HAP-1 (cell line): ENCODE measurements around the gene PTPN1.

ENCODE experiments used
- DNase-seq, 2 experiments: peaks; one replicate each; pipeline ENCODE4 v3.0.0-alpha.2; 2016 to 2020; ENCODE audit warnings: low spot score in 2 of 2
- H3K27me3 ChIP-seq: fragments of 250-450 bp; sonication (Bioruptor Pico); 2 replicates; pipeline ENCODE4 v1.5.1; 2020; ENCODE audit warnings: low read depth, mild to moderate bottlenecking, moderate library complexity
- H3K36me3 ChIP-seq: fragments of 250-450 bp; sonication (Bioruptor Pico); replicated peaks from 2 replicates; pipeline ENCODE4 v1.5.1; 2020; ENCODE audit warnings: mild to moderate bottlenecking
- H3K4me1 ChIP-seq: fragments of 250-450 bp; sonication (Bioruptor Pico); 2 replicates; pipeline ENCODE4 v1.5.1; 2020; ENCODE audit warnings: mild to moderate bottlenecking
- H3K4me3 ChIP-seq: fragments of 250-450 bp; sonication (Bioruptor Pico); 2 replicates; pipeline ENCODE4 v1.5.1; 2020; ENCODE audit warnings: mild to moderate bottlenecking, moderate library complexity
- H3K9me3 ChIP-seq: fragments of 250-450 bp; sonication (Bioruptor Pico); 2 replicates; pipeline ENCODE4 v1.5.1; 2020; ENCODE audit warnings: mild to moderate bottlenecking, moderate library complexity
- in situ Hi-C: fragments of 300-500 bp; cut with MboI; formaldehyde crosslinking; loops from 3 replicates; pipeline ENCODE4 v1.14.3; 2020; ENCODE audit warnings: low sequenced_read_pairs, inconsistent platforms, mixed read lengths

Gene PTPN1

DNA sequence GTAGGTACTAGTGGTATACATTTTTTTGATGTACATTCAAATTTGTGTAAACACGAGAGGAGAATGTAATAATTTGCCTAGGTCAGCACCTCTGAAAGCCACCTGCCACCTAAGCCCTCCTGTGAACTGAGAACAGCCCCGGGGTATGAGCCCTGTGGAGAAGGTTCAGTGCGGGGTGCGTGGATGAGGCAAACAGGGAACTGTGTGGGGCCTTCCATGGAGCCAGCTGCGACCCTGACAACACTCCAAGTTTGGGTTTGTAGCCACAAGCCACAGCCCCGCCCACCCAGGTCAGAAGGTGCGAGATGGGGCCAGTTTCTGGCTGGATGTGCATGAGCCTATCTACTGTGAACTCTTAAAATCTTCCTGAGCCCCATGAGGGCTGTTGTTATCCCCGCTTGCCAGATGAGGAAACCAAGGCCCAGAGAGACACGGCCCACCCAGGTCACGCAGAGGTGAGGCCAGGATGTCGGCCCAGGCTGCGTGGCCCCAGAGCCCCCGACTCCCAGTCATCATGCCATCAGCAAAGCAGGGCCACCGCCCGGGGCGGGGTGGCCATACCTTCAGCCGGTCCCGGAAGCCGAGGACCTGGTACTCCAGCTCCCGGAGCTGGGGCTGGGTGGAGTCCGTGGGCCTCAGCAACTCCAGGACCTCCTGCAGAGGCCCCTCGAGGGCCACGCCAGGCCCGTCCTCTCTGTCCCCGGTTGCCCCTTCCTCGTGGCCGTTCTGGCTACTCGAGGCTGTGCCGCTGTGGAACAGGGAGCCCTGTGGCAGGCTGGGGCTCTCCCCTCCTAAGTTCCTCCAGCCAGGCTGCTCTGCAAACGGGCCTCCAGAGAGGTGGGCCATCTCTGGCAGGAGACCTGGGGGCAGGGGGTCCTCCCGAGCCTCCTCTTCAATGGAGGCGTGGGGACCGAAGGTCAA lies 91.6 kb downstream of the PTPN1 start:
- H3K9me3 ChIP-seq = no peaks in the 10 kb centered on the region
- in situ Hi-C loops = no loop called here
- no peaks in the 10 kb centered on the region for H3K36me3 ChIP-seq
- no peaks in the 10 kb centered on the region for H3K27me3 ChIP-seq
- no peaks in the 10 kb centered on the region for H3K4me1 ChIP-seq
- no peak overlapping the region for H3K4me3 ChIP-seq
- DNase-seq = no peak

DNA sequence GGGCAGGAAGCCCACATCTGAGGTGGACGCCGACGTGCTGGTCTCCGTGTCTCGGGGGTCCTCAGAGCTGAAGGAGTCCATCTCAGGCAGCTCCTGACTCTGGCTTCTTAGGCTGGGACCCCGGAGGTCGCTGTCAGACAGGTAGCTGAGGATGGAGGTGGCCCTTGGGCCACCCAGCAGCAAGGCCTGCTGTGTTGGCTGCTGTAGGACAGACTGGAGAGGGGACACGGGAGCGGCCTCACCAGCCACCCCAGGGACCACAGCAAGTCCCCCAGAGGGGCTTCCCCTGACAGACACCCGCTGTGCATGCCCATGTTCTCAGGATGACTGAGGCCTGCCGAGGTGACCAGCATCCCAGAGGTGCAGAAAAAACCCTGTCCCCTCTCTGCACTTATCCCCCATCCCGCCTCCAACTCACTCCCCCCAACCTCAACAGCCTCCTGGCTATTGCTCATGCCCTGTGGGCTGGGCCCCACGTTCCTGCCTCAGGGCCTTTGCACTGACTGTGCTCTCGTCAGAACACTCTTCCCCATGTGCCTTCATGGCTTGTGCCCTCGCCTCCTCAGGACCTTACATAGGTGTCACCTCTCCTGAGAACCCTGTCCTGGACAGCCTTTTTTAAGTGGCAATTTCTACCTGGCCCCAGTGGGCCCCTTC lies 92.4 kb downstream of the PTPN1 start:
- no peak for DNase-seq
- Histone ChIP-seq H3K4me1 (no peaks in the 10 kb centered on the region), H3K9me3 (no peaks in the 10 kb centered on the region), H3K36me3 (no peaks in the 10 kb centered on the region), H3K27me3 (no peaks in the 10 kb centered on the region), H3K4me3 (no peak overlapping the region)
- in situ Hi-C loops = no loop called here

DNA sequence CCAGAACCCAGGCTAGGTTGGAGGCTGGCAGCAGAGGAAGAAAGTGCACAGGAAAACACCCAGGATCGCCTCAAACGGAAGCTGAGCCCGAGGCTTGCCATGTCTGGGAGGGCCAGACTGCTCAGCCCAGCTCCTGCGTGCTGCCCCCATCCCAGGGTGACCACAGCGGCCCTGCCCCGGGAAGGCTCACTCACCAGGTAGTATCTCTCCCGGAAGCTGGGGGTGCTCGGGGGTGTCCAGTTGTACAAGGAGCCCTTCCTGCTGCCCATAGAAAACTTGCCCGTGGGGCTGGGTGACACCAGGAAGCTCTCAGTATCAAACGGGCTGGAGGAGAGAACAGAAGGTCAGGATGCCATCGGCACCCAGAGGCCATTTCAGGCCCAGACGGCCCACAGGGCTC lies 94.3 kb downstream of the PTPN1 start:
- no peaks in the 10 kb centered on the region for H3K36me3 ChIP-seq
- no peak overlapping the region for H3K4me3 ChIP-seq
- in situ Hi-C loops = no loop called here
- H3K9me3 ChIP-seq = no peaks in the 10 kb centered on the region
- H3K4me1 ChIP-seq = no peaks in the 10 kb centered on the region
- DNase-seq = no peak
- H3K27me3 ChIP-seq = no peaks in the 10 kb centered on the region

DNA sequence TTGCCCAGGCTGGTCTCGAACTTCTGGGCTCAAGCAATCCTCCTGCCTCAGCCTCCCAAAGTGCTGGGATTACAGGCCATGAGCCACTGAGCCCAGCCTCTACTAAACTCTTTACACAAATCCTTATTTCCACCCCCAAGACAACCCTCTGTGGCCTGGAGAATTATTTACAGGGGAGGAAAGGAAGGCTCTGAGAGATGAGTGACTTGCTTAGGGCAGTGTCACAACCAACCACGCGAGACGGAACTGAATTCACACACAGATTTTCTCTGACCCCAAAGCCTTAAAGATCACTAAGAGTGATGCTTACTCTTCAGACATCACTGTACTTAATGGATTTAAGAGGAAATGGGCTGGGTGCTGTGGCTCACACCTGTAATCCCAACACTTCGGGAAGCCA lies 95.0 kb downstream of the PTPN1 start:
- in situ Hi-C loops = no loop called here
- DNase-seq = no peak
- H3K4me3 ChIP-seq = no peak overlapping the region
- H3K4me1 ChIP-seq = no peaks in the 10 kb centered on the region
- H3K9me3 ChIP-seq = no peaks in the 10 kb centered on the region
- no peaks in the 10 kb centered on the region for H3K27me3 ChIP-seq
- no peaks in the 10 kb centered on the region for H3K36me3 ChIP-seq

DNA sequence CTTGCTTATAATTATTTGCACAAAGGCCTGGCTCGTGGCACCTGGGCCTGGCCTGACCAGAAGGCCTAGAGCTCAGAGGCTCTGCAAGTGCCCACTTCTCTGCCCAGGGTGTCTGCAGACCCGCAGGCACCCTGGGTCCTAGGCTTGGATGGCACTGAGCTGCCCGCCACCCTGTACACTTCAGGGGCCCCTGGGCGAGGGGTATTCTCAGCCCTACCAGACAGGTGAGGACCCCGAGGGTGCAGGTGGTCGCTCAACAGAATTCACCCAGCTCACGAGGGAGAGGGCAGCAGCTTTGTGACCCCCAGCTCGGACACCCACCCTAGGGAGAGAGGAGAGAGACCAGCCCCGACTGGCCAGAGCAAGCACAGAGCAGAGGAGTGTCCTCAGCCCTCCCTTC lies 97.3 kb downstream of the PTPN1 start:
- Histone ChIP-seq H3K36me3 (no peaks in the 10 kb centered on the region), H3K27me3 (no peaks in the 10 kb centered on the region), H3K4me3 (no peak overlapping the region), H3K9me3 (no peaks in the 10 kb centered on the region), H3K4me1 (no peaks in the 10 kb centered on the region)
- in situ Hi-C loops = no loop called here
- no peak for DNase-seq

DNA sequence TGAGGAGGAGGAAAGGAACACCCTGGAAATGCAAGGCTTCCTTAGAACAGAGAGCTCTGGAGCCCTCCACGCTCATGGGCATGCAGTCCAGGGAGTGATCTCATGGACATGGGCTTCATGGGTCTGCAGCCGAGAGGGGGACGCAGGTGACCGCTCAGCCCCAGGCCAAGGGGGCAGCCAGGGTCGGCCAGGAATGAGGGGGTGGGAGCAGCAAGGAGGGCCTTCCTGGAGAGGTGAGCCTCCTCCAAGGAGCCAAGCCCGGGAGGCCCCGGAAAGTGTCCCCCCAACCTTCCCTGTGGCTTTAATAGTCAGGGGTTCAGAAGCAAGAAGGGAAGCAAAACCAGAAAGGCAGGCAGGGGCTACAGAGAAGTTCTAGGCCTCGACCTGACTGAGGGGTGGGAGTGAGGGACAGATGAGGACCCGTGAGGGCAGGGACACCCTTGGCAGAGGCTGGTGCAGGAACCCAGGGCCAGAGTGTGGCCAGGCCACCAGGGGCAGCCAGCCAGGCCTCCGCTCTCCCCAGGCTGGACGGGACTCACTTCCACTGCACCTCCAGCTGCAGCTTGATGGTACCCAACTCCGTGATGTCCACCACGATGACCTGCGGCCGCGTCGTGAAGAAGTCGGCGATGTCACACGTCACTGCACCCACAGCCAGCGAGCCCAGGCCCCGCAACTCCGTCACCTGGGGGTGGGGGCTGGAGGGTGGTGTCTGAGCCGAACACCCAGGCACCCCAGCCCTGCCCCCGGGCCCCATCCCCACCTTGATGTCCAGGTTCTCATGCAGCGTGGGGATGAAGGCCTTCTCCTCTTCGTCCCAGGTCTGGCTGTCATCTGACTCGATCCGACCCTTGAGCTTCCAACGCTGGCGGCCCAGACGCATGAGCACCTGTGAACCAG lies 97.9 kb downstream of the PTPN1 start:
- Histone ChIP-seq H3K27me3 (no peaks in the 10 kb centered on the region), H3K36me3 (no peaks in the 10 kb centered on the region), H3K4me3 (no peak overlapping the region), H3K4me1 (no peaks in the 10 kb centered on the region), H3K9me3 (no peaks in the 10 kb centered on the region)
- in situ Hi-C loops = no loop called here
- no peak for DNase-seq

DNA sequence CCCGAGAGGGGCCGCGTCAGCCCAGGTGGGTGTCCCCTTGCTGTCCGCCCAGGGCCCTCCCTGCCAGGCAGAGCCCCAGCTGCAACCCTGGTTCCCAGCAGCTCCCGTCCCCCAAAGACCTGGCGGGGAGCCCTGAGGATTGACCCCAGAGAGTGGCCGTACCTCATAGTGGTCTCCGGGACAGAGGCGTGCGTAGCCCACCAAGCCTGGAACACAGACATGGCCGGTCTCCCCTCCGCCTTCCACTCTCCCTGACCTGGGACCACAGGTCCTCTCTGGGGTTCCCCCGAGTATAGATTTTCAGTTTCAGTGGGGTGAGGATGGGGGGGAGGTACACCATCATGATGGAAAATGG lies 98.5 kb downstream of the PTPN1 start:
- no peak for DNase-seq
- Histone ChIP-seq H3K9me3 (no peaks in the 10 kb centered on the region), H3K36me3 (no peaks in the 10 kb centered on the region), H3K4me3 (no peak overlapping the region), H3K4me1 (no peaks in the 10 kb centered on the region), H3K27me3 (no peaks in the 10 kb centered on the region)
- in situ Hi-C loops = no loop called here

DNA sequence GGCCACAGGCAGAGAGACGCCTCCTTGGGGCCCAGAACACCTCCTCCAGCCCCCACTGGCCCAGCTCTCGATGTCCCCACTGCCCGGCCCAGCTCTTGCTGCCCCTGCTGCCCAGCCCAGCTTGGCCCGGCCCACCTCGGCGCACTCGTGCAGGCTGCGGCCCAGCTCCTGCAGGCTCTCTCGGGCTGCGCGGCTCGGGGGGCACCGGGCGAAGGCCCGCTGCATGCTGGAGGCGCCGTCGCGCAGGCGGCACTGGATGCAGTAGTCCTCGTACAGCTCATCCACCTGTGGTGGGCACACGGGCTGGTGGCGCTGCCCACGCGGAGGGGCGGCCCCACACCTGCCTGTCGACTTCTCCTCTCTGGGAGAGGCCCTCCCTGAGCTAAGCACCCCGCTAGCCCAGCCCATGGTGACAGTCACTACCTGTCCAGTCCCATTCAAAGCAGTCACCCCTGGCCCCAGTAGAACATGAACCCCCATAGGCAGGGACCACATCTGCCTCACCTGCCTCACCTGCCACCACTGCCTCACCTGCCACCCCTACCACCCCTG lies 99.3 kb downstream of the PTPN1 start:
- no peaks in the 10 kb centered on the region for H3K4me1 ChIP-seq
- H3K36me3 ChIP-seq = no peaks in the 10 kb centered on the region
- H3K4me3 ChIP-seq = no peak overlapping the region
- no peaks in the 10 kb centered on the region for H3K9me3 ChIP-seq
- DNase-seq = no peak
- H3K27me3 ChIP-seq = no peaks in the 10 kb centered on the region
- in situ Hi-C loops = no loop called here

DNA sequence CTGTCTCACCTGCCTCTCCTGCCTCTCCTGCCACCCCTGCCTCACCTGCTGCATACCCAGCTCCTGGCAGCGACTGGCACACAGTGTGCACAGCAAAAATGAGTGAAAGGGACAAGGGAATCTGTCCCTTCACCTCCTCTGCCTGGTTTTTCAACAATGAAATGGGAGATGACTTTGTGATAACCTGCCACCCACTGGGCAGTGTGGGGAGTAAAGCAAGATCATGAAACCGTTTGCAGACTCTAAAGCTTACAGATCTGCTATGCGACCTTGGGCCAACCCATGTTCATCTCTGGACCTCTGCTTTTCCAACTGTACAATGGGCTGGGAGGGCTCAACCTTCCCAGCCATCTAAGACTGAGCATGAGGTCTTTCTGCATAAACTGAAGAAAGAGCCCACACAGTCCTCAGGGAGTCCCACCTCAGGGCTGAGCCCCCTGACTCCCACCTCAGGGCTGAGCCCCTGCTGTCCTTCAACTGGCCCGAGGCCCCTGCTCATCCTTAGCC lies 100.1 kb downstream of the PTPN1 start:
- H3K4me3 ChIP-seq = no peak overlapping the region
- H3K27me3 ChIP-seq = no peaks in the 10 kb centered on the region
- DNase-seq = no peak
- in situ Hi-C loops = no loop called here
- no peaks in the 10 kb centered on the region for H3K9me3 ChIP-seq
- H3K36me3 ChIP-seq = no peaks in the 10 kb centered on the region
- no peaks in the 10 kb centered on the region for H3K4me1 ChIP-seq

DNA sequence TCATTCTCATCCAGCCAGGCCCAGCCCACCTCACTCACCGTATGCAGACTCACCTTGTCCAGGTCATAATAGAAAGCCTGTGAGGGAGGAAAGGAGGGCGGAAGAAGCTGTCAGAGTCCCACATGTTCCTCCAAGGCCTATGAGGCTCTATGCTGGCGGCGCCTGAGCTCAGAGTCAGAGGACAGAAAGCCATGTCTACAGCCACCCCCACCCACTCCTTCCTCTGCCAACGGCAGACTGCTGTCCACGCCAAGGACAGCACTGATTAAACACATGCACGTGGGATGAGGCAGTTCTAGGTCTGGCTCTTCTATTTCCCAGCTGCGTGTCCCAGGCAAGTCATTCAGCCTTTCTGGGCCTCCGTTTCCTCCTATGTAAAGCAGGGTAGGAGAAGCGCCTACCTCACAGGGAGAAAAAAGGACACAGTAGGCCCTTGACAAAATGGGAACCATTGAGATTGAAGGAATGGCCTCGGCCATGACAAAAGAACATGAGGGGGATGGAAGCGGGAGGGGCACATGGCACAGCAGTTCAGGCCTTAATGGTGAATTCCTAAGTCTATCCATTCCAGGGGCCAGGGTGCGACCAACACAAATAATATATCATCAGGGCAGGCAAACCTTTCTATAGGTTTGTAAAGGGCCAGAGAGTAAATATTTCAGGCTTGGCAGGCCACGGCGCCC lies 101.1 kb downstream of the PTPN1 start:
- H3K4me3 ChIP-seq = no peak overlapping the region
- H3K36me3 ChIP-seq = no peaks in the 10 kb centered on the region
- no peaks in the 10 kb centered on the region for H3K9me3 ChIP-seq
- in situ Hi-C loops = no loop called here
- no peaks in the 10 kb centered on the region for H3K27me3 ChIP-seq
- H3K4me1 ChIP-seq = no peaks in the 10 kb centered on the region
- no peak for DNase-seq

DNA sequence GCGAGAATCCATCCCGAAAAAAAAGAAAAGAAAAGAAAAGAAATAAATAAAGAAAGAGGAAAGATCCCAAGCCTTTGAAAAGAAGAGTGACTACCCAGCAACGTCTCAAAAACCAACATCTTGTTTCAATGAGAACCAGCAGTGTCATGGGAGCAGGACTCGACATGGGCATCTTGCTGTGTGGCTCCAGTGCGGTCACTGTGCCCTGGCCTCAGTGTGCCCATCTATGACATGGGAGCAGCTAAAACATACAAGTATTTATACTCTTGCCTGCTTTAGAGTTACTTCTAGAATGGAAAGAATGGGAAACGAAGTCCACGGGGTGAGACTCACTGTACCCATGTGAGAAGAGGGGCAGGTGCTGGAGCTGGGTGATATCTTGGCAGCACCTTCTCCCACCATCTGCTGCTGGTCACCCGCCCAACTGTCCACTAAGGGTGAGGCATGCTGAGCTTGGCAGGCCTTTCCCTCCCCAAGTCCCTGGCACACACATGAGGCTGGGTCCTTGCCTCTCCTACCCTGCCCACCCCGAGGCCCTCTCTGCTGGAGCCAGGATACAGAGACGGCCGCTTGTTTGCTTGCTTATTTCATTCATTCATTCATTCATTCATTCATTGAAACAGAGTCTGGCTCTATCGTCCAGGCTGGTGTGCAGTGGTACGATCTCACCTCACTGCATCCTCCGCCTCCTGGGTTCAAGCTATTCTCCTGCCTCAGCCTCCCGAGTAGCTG lies 103.4 kb downstream of the PTPN1 start:
- Histone ChIP-seq H3K36me3 (no peaks in the 10 kb centered on the region), H3K27me3 (no peaks in the 10 kb centered on the region), H3K4me1 (no peaks in the 10 kb centered on the region), H3K9me3 (no peaks in the 10 kb centered on the region), H3K4me3 (no peak overlapping the region)
- in situ Hi-C loops = no loop called here
- DNase-seq = no peak

DNA sequence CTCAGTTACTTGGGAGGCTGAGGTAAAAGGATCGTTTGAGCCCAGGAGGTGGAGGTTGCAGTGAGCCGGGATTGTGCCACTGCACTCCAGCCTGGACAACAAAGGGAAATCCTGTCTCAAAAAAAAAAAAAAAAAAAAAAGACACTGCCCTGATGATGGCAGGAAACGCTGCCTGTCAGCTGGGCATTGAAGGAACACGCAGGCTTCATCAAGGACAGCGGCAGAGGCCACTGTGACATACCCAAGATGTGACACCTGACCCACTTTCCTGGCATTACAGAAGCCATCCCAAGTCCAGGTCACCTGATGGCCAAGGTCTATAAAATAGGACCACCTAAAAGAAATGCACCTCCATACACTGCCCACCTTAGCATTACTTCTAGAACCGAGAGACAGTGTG lies 105.2 kb downstream of the PTPN1 start:
- H3K4me1 ChIP-seq = no peaks in the 10 kb centered on the region
- in situ Hi-C loops = no loop called here
- no peaks in the 10 kb centered on the region for H3K9me3 ChIP-seq
- no peaks in the 10 kb centered on the region for H3K27me3 ChIP-seq
- H3K4me3 ChIP-seq = no peak overlapping the region
- no peaks in the 10 kb centered on the region for H3K36me3 ChIP-seq
- no peak for DNase-seq
